HepG2 (cell line): ENCODE measurements around the gene LRRC15. TPM values are rescaled to one million over a fixed set of nuclear protein-coding genes. Genes with fewer than 3 reads are reported as not detected.

Experiments
- ATF2 ChIP-seq: sonication (generic); formaldehyde crosslinking; IDR thresholded peaks from 2 replicates; pipeline ENCODE4 v1.4.0; 2020; ENCODE audit warnings: missing genetic modification reagents
- ATF3 ChIP-seq: sonication (generic); formaldehyde crosslinking; IDR thresholded peaks from 2 replicates; pipeline ENCODE4 v1.4.0; 2020; ENCODE audit warnings: missing genetic modification reagents
- ATF7-NPFF ChIP-seq: sonication (generic); formaldehyde crosslinking; IDR thresholded peaks from 2 replicates; pipeline ENCODE4 v1.8.1; 2023; ENCODE audit warnings: mild to moderate bottlenecking, low read depth, missing genetic modification reagents, moderate library complexity
- CREB1 ChIP-seq, 2 experiments: fragments of 450-650 bp in 1 of 2; IDR thresholded peaks; 2 replicates each; pipeline ENCODE4 v1.6.1; 2016 to 2017; ENCODE audit warnings: control low read depth in 1 of 2, mild to moderate bottlenecking in 1 of 2, missing compliant biosample characterization in 1 of 2, missing genetic modification characterization in 1 of 2
- DMAP1 ChIP-seq: IDR thresholded peaks from 2 replicates; pipeline ENCODE4 v1.6.1; 2016
- HINFP ChIP-seq: sonication (generic); formaldehyde crosslinking; IDR thresholded peaks from 2 replicates; pipeline ENCODE4 v1.4.0; 2020; ENCODE audit warnings: low read depth, mild to moderate bottlenecking, missing genetic modification reagents
- HNRNPLL ChIP-seq: fragments of 200-400 bp; formaldehyde crosslinking; IDR thresholded peaks from 2 replicates; pipeline ENCODE4 v1.6.1; 2017; ENCODE audit warnings: mild to moderate bottlenecking, low read depth, low read length; ENCODE audit not compliant: poor library complexity, severe bottlenecking
- MBD4 ChIP-seq: IDR thresholded peaks from 2 replicates; pipeline ENCODE4 v1.6.1; 2012; ENCODE audit warnings: low read length, inconsistent platforms, borderline replicate concordance
- NR2C2 ChIP-seq: sonication (generic); formaldehyde crosslinking; IDR thresholded peaks from 2 replicates; pipeline ENCODE4 v1.4.0; 2020; ENCODE audit warnings: missing genetic modification reagents, mild to moderate bottlenecking, moderate library complexity, borderline replicate concordance
- TP53 ChIP-seq: sonication (generic); formaldehyde crosslinking; conservative IDR thresholded peaks from 2 replicates; pipeline ENCODE4 v1.4.0; 2020; ENCODE audit warnings: missing genetic modification reagents
- ZBTB10 ChIP-seq: sonication (generic); formaldehyde crosslinking; IDR thresholded peaks from 2 replicates; pipeline ENCODE4 v1.4.0; 2020; ENCODE audit warnings: missing genetic modification reagents, borderline replicate concordance
- ZBTB37 ChIP-seq: sonication (generic); formaldehyde crosslinking; IDR thresholded peaks from 2 replicates; pipeline ENCODE4 v1.4.0; 2020; ENCODE audit warnings: mild to moderate bottlenecking, missing genetic modification reagents
- ZFP36L1 ChIP-seq: sonication (generic); formaldehyde crosslinking; IDR thresholded peaks from 2 replicates; pipeline ENCODE4 v1.8.0; 2022; ENCODE audit warnings: mild to moderate bottlenecking, missing genetic modification reagents, moderate library complexity
- ZMYM4 ChIP-seq: sonication (generic); formaldehyde crosslinking; IDR thresholded peaks from 2 replicates; pipeline ENCODE4 v1.8.1; 2023; ENCODE audit warnings: mild to moderate bottlenecking, missing genetic modification reagents
- ZNF569 ChIP-seq: sonication (generic); formaldehyde crosslinking; IDR thresholded peaks from 2 replicates; pipeline ENCODE4 v1.5.0; 2020; ENCODE audit warnings: mild to moderate bottlenecking, missing genetic modification reagents, moderate library complexity, borderline replicate concordance
- ZNF615 ChIP-seq: sonication (generic); formaldehyde crosslinking; IDR thresholded peaks from 2 replicates; pipeline ENCODE4 v1.5.0; 2020; ENCODE audit warnings: mild to moderate bottlenecking, missing genetic modification reagents, borderline replicate concordance
- ZNF788 ChIP-seq: sonication (generic); formaldehyde crosslinking; IDR thresholded peaks from 2 replicates; pipeline ENCODE4 v1.5.0; 2020; ENCODE audit warnings: mild to moderate bottlenecking, missing genetic modification reagents, borderline replicate concordance
- ZNF792 ChIP-seq: IDR thresholded peaks from 2 replicates; pipeline ENCODE4 v1.6.1; 2016
- ZNF83 ChIP-seq: sonication (generic); formaldehyde crosslinking; IDR thresholded peaks from 2 replicates; pipeline ENCODE4 v1.4.0; 2020; ENCODE audit warnings: missing genetic modification reagents, mild to moderate bottlenecking, borderline replicate concordance
- polyA plus RNA-seq, 8 experiments: library from polyadenylated mRNA; depleted of rRNA in 3 of 8; stranded (reverse) in 7 of 8; unstranded in 1 of 8; fragments of >200 nt; fragmentation: Illumina TruSeq in 4 of 8; extraction: Trizol in 4 of 8; gene quantifications; 2 replicates each; pipeline versions ENCODE4 v1.2.1 to v1.2.3, GENCODE V29; 2011 to 2016; ENCODE audit warnings: low read depth in 4 of 8, missing spikeins in 1 of 8, mixed read lengths in 1 of 8; ENCODE audit not compliant: insufficient read depth in 1 of 8
- total RNA-seq, 5 experiments: library from RNA; depleted of rRNA; stranded (reverse); fragments of >200 nt; fragmentation: Illumina TruSeq; extraction: Trizol; gene quantifications; 2 replicates each; pipeline ENCODE4 v1.2.3, GENCODE V29; 2016; ENCODE audit warnings: low read depth in 1 of 5

The LRRC15 gene
- total and polyA plus RNA-seq, 2 of the 13 experiments (the other 11 are each of a cell fraction or from before 2014, with no cell fraction given), result not detected

- TF ChIP-seq MBD4, result 0 out of 2 replicates have a peak, but pooled peaks have one; percentile 61
- TF ChIP-seq ZBTB37 (CRISPR knock-in tag), result no peak
- TF ChIP-seq ATF2 (CRISPR knock-in tag), result no peak; the same call in 1 of the 2 replicates
- TF ChIP-seq ZNF83 (CRISPR knock-in tag), result peak; percentile 93
- peak; percentile 89 for TF ChIP-seq ATF7-NPFF (CRISPR knock-in tag)
- TF ChIP-seq HNRNPLL, result peak; percentile 37
- TF ChIP-seq ZNF792, result peak; percentile 66
- TF ChIP-seq TP53 (CRISPR knock-in tag), result 0 out of 2 replicates have a peak, but pooled peaks have one; percentile 14
- TF ChIP-seq HINFP (CRISPR knock-in tag), result peak; percentile 80; the same call in 1 of the 2 replicates
- TF ChIP-seq ZMYM4 (CRISPR knock-in tag), result peak; percentile 45
- peak; percentile 98 for TF ChIP-seq DMAP1
- TF ChIP-seq ZNF788 (CRISPR knock-in tag), result peak; percentile 84
- TF ChIP-seq ZNF615 (CRISPR knock-in tag), result peak; percentile 97; the same call in 1 of the 2 replicates
- TF ChIP-seq ZNF569 (CRISPR knock-in tag), result peak; percentile 84; the same call in 1 of the 2 replicates
- TF ChIP-seq CREB1 (IDR thresholded peaks at IDR 0.05), result no peak
- no peak; the same call in 1 of the 2 replicates for TF ChIP-seq CREB1 (CRISPR knock-in tag; IDR thresholded peaks at IDR 0.05)
- TF ChIP-seq ZFP36L1 (CRISPR knock-in tag), result peak; percentile 91
- no peak; the same call in 1 of the 2 replicates for TF ChIP-seq ATF3
- peak; percentile 87; the same call in 1 of the 2 replicates for TF ChIP-seq NR2C2 (CRISPR knock-in tag)
- TF ChIP-seq ZBTB10 (CRISPR knock-in tag), result peak; percentile 21
These were observed 36.1 kb downstream of the LRRC15 start (continued) for GRCh38 chr3:194333212-194333980.
